ENCODE data around the gene TTC38.

TTC38 gene

DNA sequence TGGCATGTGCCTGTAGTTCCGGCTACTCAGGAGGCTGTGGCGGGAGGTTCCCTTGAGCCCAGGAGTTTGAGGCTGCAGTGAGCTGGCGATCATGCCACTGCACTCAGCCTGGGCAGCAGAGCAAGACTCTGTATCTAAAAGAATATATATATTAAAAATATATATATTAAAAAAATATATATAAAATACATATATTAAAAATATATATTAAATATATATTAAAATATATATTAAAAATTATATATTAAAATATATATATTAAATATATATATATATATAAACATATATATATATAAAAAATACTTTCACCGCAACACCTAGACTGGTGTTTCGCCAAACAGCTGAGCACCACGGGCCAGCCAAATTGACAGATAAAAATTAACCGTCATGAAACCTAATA, 8.8 kb downstream of the TTC38 start:
- in situ Hi-C loops (cut with MboI; ENCODE audit: low sequenced_read_pairs): no loop called here

DNA sequence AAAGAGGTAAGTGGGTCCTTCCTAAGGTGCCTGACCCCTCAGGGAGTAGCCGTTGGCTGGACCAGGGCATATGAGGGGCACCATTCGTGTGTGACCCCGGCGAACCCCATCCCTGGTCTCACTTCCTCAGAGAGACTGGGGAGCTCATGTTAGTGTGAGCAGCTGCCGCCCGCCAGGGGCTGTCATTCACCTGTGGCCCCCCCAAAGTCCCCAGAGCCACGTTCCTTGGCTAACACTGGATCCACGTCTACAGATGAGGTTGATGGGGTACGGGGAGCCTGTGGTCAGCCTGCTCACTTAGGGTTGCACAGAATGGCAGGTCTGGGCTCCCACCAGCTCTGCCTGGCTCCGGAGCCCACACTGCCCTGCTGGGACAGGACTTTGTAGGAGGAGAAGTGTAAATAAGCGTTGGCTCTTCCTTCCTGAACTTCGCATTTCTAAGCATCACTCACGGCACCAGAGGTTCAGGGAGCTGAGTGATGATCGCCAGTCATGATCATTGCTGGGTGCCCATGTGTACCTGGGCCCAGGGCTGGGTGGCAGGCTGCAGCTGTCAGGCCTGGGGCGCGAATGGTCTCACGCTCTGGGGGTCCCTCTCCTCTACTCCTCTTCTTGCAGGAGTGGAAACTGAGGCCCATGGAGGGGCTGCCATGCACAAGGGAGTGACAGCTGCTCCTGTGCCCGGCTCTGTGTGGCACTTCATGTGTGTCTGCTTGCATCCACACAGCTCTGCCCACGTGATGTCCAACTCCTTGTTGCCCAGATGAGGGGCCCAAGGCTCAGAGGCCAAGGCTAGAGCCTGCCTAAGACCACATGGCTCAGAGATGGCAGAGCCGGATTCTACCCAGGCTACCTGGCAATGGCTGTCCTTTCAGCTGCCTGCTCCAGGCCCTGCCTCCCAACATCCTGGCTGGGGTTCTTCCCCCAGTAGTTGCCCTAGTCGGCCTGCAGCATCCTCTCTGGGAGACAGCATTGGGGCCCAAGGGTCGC, 11.1 kb downstream of the TTC38 start:
- in situ Hi-C loops (cut with MboI; ENCODE audit: low sequenced_read_pairs): no loop called here

DNA sequence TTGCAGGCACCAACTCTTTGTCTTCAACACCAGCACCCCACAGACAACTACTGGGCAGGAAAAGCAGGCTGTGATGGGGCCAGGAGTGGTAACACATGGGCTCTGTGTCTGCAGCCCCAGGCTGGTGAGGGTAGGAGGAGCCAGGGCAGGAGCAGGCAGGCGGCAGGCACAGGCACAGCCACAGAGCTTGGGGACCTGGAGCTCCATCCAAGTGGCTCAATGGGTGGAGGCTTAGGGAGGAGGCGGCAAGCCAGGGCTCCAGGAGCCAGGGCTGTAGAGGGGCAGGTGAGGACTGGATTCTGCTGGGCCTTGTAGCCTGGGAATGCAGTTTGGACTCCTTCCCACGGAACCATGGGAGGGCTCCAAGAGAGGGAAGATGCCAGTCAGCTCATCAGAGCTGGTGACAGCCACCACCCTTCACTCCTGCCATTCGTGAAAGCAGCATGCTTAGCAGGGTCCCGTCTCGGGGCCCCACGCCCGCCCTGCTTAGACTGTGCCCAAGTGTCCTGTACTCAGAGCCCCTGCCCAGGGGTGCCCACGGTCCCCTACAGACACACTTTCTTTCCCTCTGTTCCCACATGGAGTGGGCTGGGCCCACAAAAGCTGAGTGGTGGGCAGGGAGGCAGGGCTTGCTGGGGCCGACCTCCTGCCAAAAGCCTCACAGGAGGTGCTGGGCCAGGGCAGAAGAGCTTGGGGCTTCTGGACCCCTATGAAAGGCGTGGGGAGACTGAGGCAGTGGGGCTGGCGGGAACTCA, 12.4 kb downstream of the TTC38 start:
- in situ Hi-C loops (cut with MboI; ENCODE audit: low sequenced_read_pairs): no loop called here

DNA sequence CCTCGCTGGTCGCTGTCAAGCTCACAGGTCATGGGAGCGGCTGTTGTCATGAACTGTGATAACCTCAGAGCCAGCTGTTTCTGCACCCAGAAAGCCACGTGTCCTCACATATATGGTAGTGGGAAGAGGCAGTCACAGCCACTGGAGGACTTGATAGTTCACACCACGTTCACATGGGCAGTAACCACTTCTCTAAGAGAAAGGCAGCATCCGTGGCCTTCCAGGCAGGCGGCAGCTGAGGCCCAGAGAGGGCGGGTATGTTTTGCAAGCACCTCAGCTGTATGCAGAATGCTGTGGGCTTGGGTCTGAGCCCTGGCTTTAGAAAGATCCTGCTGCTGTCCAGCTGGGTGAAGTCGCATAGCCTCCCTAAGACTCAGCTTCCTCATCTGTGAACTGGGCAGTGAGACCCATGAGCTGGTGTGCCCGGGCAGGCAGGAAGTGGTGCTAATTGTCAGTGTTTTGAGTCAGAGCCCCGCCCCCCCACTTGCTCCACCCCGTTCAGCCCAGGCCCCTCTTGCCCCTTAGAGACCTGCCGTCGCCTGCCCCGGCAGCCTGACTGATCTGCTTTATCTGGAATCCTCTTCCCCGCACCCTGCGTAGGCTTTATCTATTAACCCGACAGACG, 13.3 kb downstream of the TTC38 start:
- in situ Hi-C loops (cut with MboI; ENCODE audit: low sequenced_read_pairs): no loop called here

DNA sequence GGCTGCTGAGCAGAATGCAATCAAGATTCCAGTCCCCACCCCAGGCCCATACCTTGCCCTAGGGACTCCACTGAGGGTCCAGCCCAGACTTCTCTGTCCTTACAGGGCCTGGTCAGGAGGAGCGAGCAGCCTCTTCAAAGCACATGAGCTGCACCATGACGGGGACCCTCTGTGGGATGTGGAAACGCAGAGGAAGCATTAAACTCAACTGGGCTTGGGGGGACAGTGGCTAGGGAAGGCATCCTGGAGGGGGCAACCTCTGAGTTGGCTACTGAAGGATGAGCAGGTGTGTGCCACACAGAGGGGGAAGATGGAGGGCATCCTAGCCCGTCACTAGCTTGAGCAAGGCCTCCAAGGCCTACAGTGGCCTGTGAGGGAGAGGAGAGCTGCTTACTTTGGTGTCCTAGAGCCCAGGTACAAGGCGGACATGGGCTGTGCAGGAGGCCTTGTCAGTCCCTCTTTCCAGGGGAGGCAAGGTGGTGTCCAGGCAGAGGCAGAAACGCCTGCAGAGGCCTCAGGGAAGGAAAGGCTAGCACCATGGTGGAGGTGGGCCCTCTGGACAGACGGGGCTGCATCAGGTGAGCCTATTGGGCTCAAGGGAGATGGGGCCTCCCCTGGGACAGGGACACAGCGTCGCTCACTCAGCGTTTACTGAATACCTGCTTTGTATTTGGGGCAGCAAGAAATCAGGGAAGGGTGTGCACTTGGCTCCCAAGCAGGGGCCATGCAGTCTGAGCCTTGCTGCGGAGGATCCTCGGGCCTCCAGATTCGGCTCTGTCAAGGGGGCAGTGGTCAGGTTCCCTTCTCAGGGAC, 14.3 kb downstream of the TTC38 start:
- in situ Hi-C loops (cut with MboI; ENCODE audit: low sequenced_read_pairs): no loop called here

DNA sequence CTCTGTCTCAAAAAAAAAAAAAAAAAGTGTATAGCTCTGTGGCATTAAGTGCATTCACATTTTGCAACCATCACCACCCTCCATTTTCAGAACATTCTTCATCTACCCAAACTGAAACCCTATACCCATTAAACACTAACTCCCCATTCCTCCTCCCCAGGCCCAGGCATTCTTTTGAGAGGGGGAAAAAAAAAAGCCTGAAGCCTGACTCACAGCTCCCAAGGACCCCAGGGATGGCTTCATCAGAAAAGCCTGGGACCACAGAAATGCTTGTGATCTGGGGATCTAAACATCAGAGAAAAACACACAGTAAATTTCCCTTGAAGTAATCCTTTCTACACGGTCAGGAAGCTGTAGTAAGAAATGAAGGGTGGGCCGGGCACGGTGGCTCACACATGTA, 18.2 kb downstream of the TTC38 start:
- in situ Hi-C loops (cut with MboI; ENCODE audit: low sequenced_read_pairs): no loop called here

DNA sequence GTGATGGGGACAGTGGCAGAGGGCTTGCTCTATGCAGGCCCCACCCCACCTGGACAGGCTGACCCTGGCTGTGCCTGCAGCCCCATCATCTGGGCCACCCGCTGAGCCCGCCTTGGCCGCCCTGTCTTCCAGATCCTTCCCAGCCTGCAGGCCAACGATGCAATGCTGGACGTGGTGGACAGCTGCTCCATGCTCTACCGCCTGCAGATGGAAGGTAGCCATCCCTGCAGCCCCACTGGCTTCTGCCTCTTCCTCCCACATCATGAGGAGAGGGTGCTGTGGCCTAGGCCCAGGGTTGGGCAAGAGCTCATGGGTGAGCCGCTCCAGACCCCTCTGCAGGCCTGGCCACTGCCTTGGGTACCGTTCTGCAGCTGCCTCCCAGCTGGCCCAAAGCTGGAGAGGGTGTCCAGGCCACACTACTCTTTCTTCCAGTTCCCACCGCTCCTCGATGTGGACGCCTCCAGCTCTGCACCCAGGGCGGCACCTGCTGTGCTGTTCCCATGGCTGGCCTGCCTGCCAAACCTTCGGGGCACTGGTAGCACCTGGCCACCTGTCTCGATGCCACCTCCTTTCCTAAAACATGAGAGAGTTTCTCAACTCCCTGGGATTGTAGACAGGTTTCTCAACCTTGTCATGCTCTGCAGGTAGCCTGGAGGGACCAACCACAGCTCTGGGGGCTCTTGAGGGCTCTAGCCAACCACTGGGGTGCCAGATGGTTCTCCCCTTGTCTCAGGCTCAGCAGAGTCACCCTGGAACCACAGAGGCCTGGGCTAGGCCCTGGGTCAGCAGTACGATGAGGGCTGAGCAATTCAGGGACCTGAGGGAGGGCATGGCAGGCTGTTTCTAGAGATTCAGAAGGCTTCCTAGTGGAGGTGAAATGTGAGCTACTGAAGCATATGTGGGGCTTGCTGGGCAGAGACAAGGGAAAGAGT, 19.4 kb downstream of the TTC38 start:
- in situ Hi-C loops (cut with MboI; ENCODE audit: low sequenced_read_pairs): no loop called here

DNA sequence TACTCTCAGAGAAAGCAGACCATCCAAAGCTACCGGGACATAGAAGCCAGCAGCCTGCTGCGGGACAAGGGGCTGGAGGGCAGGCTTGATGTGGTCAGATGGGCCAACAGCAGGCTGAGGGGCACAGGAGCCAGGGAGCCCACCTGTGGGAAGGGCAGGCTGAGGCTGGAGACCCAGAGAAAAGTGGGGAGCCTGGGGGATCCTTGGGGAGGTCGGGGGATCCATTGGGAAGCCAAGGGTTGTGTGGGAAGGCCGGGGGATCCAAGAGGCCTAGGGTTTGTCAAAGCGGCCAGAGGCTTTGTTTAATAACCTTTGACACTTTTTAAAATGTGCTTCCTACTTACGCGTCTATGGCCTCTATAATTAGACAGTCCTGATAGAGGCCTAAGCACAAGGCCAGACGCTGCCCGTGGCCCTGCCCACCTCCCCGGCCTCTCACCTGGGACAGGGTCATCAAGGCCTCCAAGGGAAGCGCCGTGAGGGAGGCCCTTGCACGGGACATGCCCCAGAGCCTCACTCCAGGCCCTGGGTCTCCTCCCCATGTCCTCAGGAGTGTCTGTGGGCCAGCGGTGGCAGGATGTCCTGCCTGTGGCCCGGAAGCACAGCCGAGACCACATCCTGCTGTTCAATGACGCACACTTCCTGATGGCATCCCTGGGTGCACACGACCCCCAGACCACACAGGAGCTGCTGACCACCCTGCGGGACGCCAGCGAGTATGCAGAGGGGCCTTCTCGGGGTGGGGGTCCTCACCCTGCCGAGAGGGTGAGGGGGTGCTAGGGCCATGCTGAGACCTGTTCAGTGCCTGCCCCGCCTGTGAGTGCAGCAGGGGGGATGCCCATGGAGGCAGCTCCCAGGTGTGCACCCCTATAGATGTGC, 20.3 kb downstream of the TTC38 start:
- in situ Hi-C loops (cut with MboI; ENCODE audit: low sequenced_read_pairs): no loop called here

DNA sequence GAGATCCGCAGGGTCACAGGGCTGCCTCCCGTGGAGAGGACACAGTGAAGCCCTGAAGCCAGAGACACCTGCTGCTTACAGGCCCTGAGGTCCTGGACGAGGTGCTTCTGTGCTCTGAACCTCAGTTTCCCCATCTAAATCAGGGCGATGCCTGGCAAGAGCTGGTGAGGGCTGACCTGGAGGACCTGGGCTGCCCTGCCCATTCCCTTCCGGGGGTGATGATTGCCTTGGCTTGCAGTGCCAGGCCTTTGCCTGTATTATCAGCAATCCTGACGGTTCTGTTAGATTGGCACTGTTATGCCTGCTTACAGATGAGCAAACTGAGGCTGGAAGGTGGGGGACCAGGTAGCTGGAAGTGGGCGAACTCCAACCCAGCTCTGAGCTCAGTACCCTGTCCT, 21.0 kb downstream of the TTC38 start:
- in situ Hi-C loops (cut with MboI; ENCODE audit: low sequenced_read_pairs): no loop called here

DNA sequence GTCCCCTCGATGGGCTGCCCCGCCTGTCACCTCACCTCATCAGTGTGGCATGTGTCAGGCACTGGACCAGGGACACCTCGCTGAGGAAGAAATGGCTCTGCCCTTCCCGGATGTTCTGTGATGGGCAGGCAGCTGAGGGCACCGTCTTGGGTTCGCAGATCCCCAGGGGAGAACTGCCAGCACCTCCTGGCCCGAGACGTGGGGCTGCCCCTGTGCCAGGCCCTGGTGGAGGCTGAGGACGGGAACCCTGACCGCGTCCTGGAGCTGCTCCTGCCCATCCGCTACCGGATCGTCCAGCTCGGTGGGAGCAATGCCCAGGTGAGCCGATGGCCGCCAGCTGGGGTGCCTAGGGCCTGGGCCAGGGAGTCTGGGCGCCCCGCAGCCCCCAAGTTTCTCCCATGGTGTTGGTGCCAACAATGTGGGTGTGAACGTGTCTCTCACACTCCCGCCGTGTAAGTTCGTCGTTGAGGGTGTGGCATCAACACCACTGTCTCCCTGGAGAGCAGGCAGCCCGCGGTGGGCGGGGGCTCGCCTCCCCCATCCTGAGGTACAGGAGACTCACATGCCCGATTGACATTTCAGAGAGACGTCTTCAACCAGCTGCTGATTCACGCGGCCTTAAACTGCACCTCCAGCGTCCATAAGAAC, 21.6 kb downstream of the TTC38 start:
- in situ Hi-C loops (cut with MboI; ENCODE audit: low sequenced_read_pairs): no loop called here

DNA sequence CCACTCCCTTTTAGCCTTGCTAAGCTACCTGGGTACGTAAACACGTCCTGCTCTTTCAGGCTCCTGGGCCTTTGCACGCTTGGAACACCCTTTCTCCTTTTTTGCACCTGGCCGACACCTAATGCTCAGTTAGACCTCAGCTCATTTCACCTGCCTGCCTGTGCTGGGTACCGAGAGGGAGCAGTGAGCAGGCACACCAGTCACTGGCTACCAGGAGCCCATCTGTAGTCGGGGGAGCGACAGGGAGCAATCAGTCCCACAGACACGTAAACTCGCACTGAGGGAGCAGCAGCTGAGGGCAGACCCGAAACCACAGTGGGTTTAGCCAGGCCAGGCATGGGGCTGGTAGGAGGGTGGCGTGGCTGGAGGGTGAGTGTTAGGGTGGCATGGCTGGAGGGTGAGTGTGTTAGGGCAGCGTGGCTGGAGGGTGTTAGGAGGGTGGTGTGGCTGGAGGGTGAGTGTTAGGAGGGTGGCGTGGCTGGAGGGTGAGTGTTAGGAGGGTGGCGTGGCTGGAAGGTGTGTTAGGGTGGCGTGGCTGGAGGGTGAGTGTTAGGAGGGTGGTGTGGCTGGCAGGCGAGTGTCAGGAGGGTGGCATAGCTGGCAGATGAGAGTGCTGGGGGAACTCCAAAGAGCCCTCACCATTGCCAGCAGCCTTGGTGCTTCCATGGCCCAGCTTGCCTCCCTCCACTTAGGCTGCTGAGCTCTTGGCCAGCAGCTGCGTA, 22.5 kb downstream of the TTC38 start:
- in situ Hi-C loops (cut with MboI; ENCODE audit: low sequenced_read_pairs): no loop called here

DNA sequence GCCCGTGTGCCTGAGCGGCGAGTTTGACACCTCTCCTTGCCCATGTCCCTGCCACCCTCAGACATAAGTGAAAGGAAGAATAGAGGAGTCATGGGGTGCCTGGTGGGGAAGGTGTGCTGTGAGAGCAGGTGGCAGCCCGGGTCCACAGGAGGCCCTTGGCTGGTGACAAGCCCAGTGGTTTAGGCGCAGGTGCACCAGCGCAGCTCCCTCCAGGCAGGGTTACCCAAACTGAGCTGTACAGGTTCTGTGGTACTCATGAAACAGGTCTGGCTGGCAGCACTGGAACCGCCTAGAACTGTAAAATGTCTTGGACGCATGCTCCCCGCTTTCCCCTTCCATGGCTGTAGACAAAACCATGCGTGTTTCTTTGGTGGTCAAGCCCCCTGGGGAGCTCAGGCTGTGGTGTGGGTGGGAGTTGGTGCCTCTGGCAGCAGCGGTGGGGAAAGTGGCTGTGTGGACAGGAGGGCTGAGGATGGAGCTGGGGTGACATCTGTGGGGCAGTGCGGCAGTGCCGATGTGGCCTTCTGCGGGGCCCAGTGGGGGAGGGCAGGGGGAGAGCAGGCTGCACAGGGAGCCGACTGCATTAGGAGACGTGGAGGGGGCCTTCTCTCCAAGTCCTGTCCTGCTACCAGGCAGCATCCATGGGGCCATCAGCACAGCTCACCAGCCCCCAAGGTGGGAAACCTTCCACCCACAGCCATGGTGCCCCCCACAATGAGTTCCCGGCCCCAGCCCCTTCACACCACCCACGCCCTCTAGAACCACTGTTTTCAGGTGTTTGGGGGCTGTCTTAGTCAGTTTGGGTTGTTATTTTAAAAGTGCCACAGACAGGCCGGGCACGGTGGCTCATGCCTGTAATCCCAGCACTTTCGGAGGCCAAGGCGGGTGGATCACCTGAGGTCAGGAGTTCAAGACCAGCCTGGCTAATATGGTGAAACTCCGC, 23.3 kb downstream of the TTC38 start:
- in situ Hi-C loops (cut with MboI; ENCODE audit: low sequenced_read_pairs): no loop called here

DNA sequence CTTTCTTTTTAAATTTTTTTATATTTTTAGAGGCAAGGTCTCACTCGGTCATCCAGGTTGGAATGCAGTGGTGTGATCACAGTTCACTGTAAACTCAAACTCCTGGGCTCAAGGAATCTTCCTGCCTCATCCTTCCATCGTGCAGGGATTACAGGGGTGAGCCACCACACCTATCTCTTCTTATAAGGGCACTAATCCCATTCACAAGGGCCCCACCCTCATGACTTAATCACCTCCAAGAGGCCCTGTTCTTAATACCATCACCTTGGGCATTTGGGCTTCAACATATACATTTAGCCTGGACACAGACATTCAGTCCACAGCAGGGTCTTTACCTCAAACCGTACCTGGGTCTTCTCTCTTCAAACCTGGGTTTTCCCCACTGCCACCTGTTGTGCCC, 24.4 kb downstream of the TTC38 start:
- in situ Hi-C loops (cut with MboI; ENCODE audit: low sequenced_read_pairs): no loop called here

DNA sequence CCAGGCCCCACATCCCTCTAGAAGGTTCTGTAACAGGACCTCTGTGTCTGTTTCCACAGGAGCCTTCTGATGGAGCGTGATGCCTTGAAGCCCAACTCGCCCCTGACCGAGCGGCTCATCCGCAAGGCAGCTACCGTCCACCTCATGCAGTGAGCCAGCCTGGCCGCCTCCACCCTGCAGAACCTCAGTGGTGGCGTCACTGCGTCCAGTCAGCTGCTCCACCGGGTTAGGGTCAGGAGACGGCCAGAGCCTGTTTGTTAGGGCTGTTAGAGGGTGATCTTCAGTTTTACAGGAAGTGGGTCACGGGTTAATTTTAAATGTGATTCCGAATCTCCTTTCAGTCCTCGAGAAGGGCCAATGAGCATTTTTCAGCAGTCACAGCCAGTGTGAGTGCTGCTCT, 24.9 kb downstream of the TTC38 start:
- in situ Hi-C loops (cut with MboI; ENCODE audit: low sequenced_read_pairs): no loop called here

DNA sequence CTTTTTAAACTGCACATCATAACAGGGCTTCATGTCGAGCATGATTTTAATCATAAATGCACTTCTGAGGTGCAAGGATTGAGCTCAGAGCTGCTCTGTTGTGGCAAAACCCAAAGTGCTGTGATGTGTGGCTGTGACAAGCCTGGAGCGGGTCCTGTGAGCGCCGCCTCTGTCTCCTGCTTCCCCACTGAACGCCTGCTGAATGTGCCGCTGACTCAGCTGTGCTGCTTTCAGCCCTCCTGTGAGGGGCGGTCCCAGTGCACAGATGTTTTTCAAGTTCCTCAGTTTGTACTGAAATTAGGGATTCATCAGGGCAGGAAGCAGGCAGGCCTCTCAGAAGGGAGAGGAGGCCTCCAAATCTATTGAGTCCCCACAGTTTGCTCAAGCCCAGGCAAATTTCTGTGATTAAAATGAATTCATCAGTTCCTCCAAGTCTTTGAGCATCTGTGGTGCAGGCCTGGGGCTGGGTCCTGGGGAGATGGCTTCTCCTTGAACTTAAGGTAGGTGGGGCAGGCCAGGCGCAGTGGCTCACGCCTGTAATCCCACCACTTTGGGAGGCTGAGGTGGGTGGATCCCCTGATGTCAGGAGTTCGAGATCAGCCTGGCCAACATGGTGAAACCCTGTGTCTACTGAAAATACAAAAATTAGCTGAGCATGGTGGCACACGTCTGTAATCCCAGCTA, 25.9 kb downstream of the TTC38 start:
- in situ Hi-C loops (cut with MboI; ENCODE audit: low sequenced_read_pairs): no loop called here

DNA sequence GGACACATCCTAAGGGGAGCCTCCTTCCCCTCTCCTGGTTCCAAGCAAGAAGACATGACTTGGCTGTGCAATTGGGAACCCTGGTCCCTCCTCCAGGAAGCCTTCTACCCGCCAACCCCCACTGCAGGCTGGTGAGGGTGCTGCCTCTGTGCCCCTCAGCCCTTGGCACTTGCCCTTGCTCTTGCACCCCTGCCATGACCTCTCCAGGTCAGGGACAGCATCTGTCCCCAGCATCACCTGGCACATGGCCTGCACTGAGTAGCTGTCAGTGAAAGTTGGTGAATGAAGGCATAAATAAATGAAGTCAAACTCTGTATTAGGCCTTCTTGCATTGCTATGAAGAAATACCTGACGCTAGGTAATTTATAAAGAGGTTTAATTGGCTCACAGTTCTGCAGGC, 27.0 kb downstream of the TTC38 start:
- in situ Hi-C loops (cut with MboI; ENCODE audit: low sequenced_read_pairs): no loop called here
